Motor neuron (in vitro differentiated cells): ENCODE data around the gene CPE. TPM values are rescaled to one million over a fixed set of nuclear protein-coding genes. Genes with fewer than 3 reads are reported as not detected.

Experiments used
- ATAC-seq, 8 experiments: fragments of 200-7000 bp; cut with Tn5 transposase; replicated peaks in 6 of 8; 2 replicates each; pipeline ENCODE4 v1.8.0; 2021; ENCODE audit warnings: mild to moderate bottlenecking in 8 of 8, moderate library complexity in 8 of 8
- H3K27ac ChIP-seq, 2 donors: fragments of 250-450 bp; sonication (Bioruptor Pico); 2 replicates each; pipeline ENCODE4 v1.9.0; 2021; ENCODE audit warnings: antibody characterized with exemption in 2 of 2, mild to moderate bottlenecking in 2 of 2, moderate library complexity in 1 of 2
- H3K4me1 ChIP-seq, 2 donors: fragments of 250-450 bp; sonication (Bioruptor Pico); replicated peaks in 1 of 2; 2 replicates each; pipeline ENCODE4 v1.6.1; 2021; ENCODE audit warnings: antibody characterized with exemption in 2 of 2, mild to moderate bottlenecking in 2 of 2, moderate library complexity in 1 of 2
- H3K4me3 ChIP-seq, 5 donors: fragments of 250-450 bp; sonication (Bioruptor Pico); 2 replicates each; pipeline ENCODE4 v1.9.0; 2021; ENCODE audit warnings: antibody characterized with exemption in 5 of 5, mild to moderate bottlenecking in 5 of 5, moderate library complexity in 4 of 5
- WGBS, 10 experiments: fragments of 450-650 bp; shearing (Covaris generic); methylation state at CpG; one replicate each; pipeline ENCODE4 v1.0.0; 2022; 5-methylcytosine and 5-hydroxymethylcytosine counted together
- in situ Hi-C, 9 experiments: fragments of 400-800 bp; cut with MboI; loops; one replicate each; pipeline ENCODE4 v1.15.0; 2021; ENCODE audit warnings: low sequenced_read_pairs in 9 of 9, low pct_unique_long_range_greater_than_20kb in 2 of 9; ENCODE audit not compliant: unreplicated experiment in 9 of 9
- total RNA-seq, 8 experiments: library from RNA; unstranded; fragments of 300-600 nt; gene quantifications; 2 replicates each; pipeline versions ENCODE4 v1.2.3 to v1.2.4, GENCODE V29; 2022

The CPE gene
- total RNA-seq, 8 experiments from 2014 or later, result 120 to 361 (median 248) TPM

DNA sequence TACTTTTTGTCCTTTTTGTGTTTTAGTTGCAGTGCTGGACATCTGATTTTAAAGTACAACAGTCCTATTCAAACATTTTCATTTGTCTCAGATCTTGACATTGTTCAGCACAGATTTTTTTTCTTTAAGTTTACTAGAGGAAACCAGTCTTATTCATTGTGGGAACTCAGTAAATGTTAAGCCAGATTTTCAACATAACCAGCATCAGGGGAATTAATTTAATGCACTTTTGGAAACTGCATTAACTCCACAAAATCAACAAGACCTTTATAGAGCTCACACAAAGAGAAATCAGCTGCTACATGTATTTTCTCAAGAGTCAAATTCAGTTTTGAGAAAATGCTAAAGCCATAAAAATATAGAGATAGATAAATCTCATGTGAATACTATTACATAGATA is 9.9 kb downstream of the CPE start:
- no peak for ATAC-seq
- H3K4me1 ChIP-seq, result peaks cover 9 to 11% of the 10 kb centered on the region in 2 donors
- H3K27ac ChIP-seq, result no peak overlapping the region
- in situ Hi-C loops, result no loop called here
- no peak overlapping the region for H3K4me3 ChIP-seq

DNA sequence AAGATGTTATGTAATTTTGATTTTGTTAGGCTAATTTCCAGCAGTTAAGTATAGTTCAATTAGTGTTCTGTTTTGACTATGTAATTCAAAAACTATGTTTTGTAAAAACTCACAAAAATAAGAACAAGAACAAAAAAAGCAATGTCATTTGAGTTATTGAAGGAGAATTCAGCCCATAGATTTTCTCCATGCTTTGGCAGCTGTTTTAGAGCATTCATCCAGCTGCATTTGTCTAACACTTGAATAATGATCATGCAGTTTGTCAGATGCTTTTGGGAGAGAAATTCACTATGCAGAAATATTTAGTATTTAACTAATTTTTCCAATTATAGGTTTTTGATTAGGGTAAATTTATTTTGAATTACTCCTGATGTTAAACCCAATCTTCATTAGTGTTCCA is 14.2 kb downstream of the CPE start:
- in situ Hi-C loops, result no loop called here
- no peak overlapping the region for H3K4me3 ChIP-seq
- no peak for ATAC-seq
- H3K27ac ChIP-seq, result no peak overlapping the region
- no peaks in the 10 kb centered on the region for H3K4me1 ChIP-seq

DNA sequence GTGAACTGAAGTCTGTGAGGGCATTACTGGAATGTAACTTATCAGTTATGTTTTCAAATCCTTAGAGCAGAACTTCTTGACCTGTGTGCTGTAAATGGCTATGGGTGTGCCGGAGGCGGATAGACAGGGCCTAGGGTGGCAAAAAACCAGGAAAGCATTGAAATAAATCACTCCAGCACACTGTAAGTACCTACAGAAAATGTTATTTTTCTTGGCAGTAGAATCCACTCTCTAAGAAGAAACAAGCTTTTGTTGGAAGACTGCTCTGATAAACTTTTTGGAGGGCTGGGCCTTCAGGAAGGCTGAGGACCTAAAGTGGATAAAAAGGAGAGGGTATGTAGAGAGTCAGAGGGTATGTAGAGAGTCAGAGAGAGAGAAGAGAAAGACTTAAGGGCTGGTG is 14.9 kb downstream of the CPE start:
- in situ Hi-C loops, result no loop called here
- no peak overlapping the region for H3K27ac ChIP-seq
- H3K4me1 ChIP-seq, result peaks cover 4 to 7% of the 10 kb centered on the region in 2 donors
- no peak overlapping the region for H3K4me3 ChIP-seq
- WGBS, 10 experiments, result 50 to 100% (median 83%) methylated on average over 1 to 2 of the region's 2 CpGs; no CpG with 5 or more reads in 3 of the 10 experiments
- ATAC-seq, result no peak

DNA sequence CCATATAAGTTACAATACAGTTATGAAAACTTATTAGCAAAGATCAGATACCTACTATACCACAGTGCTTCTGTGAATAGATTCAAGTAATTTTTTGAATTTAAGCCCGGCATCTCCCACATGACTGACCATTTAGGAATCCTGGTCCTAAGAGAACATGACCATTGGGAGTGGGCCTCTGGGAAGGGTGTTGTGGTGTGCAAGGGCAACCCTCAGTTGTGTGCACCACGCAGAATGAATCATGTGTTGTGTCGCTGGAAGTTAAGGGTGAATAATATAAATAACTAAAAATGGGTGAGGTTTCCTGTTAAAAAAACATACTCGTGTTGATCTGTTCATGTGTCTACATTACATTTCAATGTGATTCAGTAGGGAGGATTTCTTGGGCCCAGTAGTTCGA is 15.5 kb downstream of the CPE start:
- H3K4me3 ChIP-seq, result no peak overlapping the region
- H3K27ac ChIP-seq, result no peak overlapping the region
- peak in 3 of 8 experiments; percentile 38 to 96 (median 95) for ATAC-seq
- H3K4me1 ChIP-seq, result peaks cover 8 to 12% of the 10 kb centered on the region in 2 donors
- in situ Hi-C loops, result no loop called here
- 0 to 100% (median 80%) methylated on average over 1 to 4 of the region's 5 CpGs for WGBS, 10 experiments

DNA sequence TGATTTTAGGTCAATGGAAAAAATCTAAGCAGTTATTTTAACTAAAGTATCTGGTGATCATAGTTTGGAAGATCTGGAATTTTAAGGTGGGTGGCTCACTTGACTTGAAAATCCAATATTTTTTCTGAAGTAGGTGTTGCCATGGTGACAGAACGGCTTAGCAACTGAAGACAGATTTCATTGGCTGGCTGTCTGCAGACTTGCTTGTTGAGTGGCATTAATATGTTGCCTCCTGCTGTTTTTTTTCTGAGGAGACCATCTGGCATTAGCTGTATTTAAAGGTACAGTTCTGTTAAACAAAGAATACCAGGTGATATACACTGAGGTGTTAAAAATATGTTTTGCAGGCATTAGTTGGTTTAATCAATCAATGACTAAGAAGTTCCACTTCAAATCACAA is 19.8 kb downstream of the CPE start:
- no peak overlapping the region for H3K27ac ChIP-seq
- ATAC-seq, result peak; percentile 30 to 92 (median 79)
- H3K4me3 ChIP-seq, result no peak overlapping the region

DNA sequence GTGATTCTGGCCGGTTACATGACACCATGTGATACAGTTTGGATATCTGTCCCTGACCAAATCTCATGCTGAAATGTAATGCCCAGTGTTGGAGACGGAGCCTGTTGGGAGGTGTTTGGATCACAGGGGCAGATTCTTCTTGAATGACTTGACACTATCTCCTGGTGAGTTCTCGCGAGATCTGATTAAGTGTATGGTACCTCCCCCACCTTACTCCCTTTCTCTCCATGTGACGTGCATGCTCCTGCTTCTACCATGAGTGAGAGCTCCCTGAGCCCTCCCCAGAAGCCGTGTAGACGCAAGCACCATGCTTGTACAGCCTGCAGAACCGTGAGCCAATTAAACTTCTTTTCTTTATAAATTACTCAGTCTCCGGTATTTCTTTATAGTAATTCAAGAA is 23.6 kb downstream of the CPE start:
- Histone ChIP-seq H3K4me3 (no peak overlapping the region), H3K4me1 (peaks cover 8 to 12% of the 10 kb centered on the region in 2 donors), H3K27ac (no peak overlapping the region)
- 83 to 100% (median 94%) methylated on average over 1 to 7 of the region's 9 CpGs; no CpG with 5 or more reads in 1 of the 10 experiments for WGBS, 10 experiments
- in situ Hi-C loops, result no loop called here
- no peak for ATAC-seq

More for the DNA sequence above, 19.8 kb downstream of the CPE start:
- 0 to 43% (median 0%) methylated on average over 1 of the region's 1 CpG; no CpG with 5 or more reads in 1 of the 10 experiments for WGBS, 10 experiments
- in situ Hi-C loops, result no loop called here
- H3K4me1 ChIP-seq, result peaks cover 8 to 12% of the 10 kb centered on the region in 2 donors

DNA sequence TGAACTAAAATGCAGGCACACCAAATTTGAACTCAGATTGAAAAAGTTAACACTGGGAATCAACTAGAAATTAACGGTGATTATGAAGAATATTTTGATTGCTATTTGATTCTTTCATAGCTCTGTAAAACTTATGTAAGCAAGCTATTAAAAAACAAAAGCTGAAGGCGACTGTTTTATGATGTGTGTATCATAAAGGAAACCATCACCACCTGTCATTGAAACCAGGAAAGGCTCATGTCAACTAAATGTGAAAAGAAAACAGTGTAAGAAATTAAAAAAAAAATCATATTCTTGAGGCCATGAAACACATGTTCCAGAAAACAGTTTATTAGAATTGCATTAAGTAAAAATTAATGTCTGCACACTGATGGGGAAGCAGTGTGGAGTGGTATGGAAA is 24.2 kb downstream of the CPE start:
- WGBS, 10 experiments, result 0 to 95% (median 88%) methylated on average over 1 to 2 of the region's 2 CpGs
- H3K27ac ChIP-seq, result no peak overlapping the region
- in situ Hi-C loops, result no loop called here

DNA sequence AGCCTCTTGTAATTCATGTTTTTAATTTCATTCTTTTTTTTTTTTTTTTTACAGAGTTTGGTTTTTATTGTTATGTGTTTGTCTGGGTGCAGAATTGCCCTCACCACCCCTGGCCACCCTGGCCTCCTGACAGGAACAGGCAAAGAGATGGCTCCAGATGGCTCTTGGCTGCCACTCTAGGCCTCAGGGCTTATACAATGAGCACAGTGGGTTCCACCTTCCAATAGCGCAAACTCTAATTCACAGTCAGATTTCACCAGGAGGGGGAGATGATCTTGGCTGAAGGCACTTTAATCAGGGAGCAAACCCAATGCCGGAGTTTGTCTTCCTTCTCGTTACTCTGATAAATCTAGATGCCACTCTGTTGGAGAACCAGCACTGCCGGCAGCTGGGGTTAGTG is 24.8 kb downstream of the CPE start:
- no peak overlapping the region for H3K27ac ChIP-seq
- in situ Hi-C loops, result no loop called here

More for the DNA sequence above, 24.2 kb downstream of the CPE start:
- Histone ChIP-seq H3K4me1 (peaks cover 8 to 12% of the 10 kb centered on the region in 2 donors), H3K4me3 (no peak overlapping the region)
- no peak for ATAC-seq

DNA sequence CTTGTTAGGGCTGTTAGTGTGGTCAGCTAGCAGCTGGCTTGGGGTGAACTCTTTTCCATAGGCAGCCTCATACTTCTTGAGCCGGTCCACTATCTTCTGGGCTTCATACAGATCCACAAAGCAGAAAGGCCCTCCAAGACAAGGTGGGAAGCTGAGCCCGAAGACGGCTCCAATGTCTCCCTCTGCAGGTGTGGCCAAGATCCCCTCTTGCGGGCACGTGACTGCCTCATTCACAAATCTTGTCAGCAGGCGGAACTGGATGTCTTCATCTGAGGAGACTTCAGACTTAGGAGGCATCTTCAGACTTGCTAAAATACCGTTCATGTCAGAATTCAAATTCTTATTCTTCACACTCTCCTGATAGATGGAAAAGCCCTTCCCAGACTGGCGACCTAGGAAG is 25.3 kb downstream of the CPE start:
- 75 to 100% (median 100%) methylated on average over 1 to 6 of the region's 8 CpGs; no CpG with 5 or more reads in 3 of the 10 experiments for WGBS, 10 experiments

More for the DNA sequence above, 24.8 kb downstream of the CPE start:
- WGBS, 10 experiments, result 67 to 100% (median 88%) methylated on average over 1 to 4 of the region's 4 CpGs; no CpG with 5 or more reads in 3 of the 10 experiments
- ATAC-seq, result peak in 3 of 8 experiments; percentile 48 to 55 (median 53)
- Histone ChIP-seq H3K4me3 (no peak overlapping the region), H3K4me1 (peaks cover 5 to 7% of the 10 kb centered on the region in 2 donors)

DNA sequence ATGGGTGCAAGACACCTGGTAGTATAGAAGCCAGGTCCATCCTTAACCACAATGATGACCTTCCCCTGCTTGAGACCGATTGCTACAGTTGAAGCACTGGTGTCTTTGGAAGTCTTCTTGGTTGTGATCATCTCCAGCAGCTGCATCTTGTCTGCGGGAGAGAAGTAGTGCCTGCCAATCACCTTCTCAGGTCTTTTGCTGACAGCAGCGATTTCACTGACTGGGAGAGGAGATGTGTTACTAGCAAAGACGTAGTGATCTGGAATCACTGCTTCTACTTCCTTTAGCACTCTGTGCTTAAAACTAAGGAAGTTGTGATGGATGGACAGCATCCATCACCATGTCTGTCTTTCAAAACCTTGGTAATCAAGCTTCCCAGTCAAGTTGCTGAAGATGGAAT is 25.9 kb downstream of the CPE start:
- no peak for ATAC-seq
- Histone ChIP-seq H3K4me1 (no peaks in the 10 kb centered on the region), H3K4me3 (no peak overlapping the region), H3K27ac (no peak overlapping the region)
- WGBS, 10 experiments, result 80 to 100% (median 93%) methylated on average over 1 to 3 of the region's 4 CpGs; no CpG with 5 or more reads in 7 of the 10 experiments
- in situ Hi-C loops, result no loop called here

More for the DNA sequence above, 25.3 kb downstream of the CPE start:
- no peak overlapping the region for H3K4me3 ChIP-seq
- no peak for ATAC-seq
- H3K4me1 ChIP-seq, result peaks cover under 1 to 2% of the 10 kb centered on the region in 2 donors
- in situ Hi-C loops, result no loop called here
- H3K27ac ChIP-seq, result no peak overlapping the region

DNA sequence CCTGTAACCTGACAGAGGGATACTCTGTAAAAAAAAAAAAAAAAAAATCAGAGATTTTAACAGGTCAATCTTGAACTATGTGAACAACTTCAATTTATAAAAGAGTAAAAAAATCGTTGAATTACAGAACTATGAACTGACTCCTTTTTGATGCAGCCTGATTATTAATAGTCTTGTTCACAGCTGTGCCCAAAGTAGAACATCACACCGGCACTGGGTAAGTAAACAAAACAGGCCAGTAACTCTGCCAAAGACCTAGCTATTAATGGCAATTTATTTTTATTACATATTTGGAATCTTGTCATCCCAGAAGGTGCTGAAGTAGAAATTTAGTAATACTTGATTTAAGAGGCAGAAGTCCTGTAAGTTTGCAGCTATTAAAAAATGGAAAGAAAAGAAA is 31.4 kb downstream of the CPE start:
- Histone ChIP-seq H3K27ac (no peak overlapping the region), H3K4me3 (no peak overlapping the region), H3K4me1 (no peaks in the 10 kb centered on the region)
- no peak for ATAC-seq
- in situ Hi-C loops, result no loop called here
- 13 to 96% (median 85%) methylated on average over 2 of the region's 2 CpGs; no CpG with 5 or more reads in 1 of the 10 experiments for WGBS, 10 experiments

DNA sequence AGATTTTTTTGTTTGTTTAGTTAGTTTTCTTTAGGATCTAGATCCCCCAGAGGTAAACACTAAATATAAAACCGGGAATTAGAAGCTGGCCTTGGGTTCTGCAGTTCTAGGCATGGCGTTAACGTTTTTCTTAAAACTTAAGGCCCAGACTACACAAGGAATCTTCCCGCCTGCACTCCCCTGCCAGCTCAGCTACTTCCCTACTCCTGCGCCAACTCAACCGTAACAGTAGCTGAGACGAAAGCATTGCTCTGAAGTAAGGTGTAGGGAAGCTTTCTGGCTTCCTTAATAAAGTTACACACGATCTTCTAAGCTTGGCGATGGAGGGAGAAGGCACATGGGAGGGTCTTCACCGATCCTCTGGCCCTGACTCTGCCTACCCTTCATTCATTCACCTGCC is 37.1 kb downstream of the CPE start:
- 71 to 100% (median 90%) methylated on average over 1 to 9 of the region's 10 CpGs for WGBS, 10 experiments
- ATAC-seq, result no peak
- Histone ChIP-seq H3K4me3 (no peak overlapping the region), H3K4me1 (no peaks in the 10 kb centered on the region), H3K27ac (no peak overlapping the region)
- in situ Hi-C loops, result no loop called here

DNA sequence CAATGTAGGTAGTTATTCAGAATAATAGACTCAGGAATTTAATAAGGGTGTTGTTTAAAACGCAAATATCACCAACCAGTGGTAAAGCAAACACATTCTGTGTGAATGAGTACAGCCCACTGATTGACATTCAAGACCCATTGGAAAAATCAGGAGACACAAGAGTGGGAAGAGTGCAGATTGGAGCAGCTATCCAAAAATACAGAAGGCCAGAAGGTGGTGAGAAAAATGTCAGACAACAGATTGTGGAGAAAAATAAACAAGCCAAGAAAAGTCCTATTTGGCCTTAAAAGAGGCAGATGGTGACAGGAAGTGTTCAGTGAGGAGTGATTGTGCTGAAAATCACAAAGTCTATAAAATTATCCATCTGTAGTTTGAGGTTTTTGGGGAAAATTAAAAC is 39.3 kb downstream of the CPE start:
- ATAC-seq, result no peak
- in situ Hi-C loops, result no loop called here
- WGBS, 10 experiments, result 57 to 86% (median 73%) methylated on average over 1 of the region's 1 CpG; no CpG with 5 or more reads in 2 of the 10 experiments
- Histone ChIP-seq H3K4me3 (no peak overlapping the region), H3K27ac (no peak overlapping the region), H3K4me1 (no peaks in the 10 kb centered on the region)

DNA sequence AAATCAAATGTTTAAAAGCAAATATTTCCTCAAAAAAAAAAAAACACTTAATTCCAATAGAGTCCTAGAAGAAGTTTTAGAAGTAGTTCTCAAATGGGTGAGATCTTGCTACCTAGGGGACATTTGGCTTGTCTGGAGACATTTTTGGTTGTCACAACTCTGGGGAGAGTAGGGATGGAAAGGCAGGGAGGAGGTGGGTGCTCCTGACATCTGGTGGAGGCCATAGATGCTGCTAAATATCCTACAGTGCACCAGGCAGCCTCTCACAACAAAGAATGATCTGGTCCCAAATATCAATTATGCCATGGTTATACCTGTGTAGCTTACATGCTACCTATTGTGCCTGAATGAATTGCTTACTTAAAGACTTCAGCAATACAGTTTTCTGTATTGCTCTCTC is 46.8 kb downstream of the CPE start:
- H3K27ac ChIP-seq, result no peak overlapping the region
- no peaks in the 10 kb centered on the region for H3K4me1 ChIP-seq
- in situ Hi-C loops, result no loop called here
- peak in 1 of 8 experiments; percentile 35 for ATAC-seq
- H3K4me3 ChIP-seq, result no peak overlapping the region
